HCT116 (cell line): ENCODE data around the gene IFITM1. TPM values are rescaled to one million over a fixed set of nuclear protein-coding genes. Genes with fewer than 3 reads are reported as not detected.
A peak's percentile ranks its signal among the peaks of the same experiment; 100 is the strongest.
"Not testable (repeated sequence)": the region's sequence is repeated elsewhere in the genome, so short reads cannot be mapped to it uniquely, and the experiment has no call there.

Experiments
- ATAC-seq: fragments of 200-7000 bp; cut with Tn5 transposase; 2 replicates; pipeline ENCODE4 v1.9.1; 2020; ENCODE audit warnings: mild to moderate bottlenecking, moderate library complexity
- BruUV-seq: library from RNA; stranded (reverse); fragments of 400-500 nt; replicated peaks from 2 replicates; lab custom pipeline; 2021; lab: Mats Ljungman, UMichigan
- CTCF ChIA-PET: fragments of 300-600 bp; sonication (Branson Sonifier 250); formaldehyde crosslinking; loops from one replicate; lab custom pipeline; 2021; ENCODE audit warnings: antibody characterized with exemption; lab: Charles Lee
- POLR2A ChIA-PET: fragments of 300-600, 350-600 bp; sonication (Branson Sonifier 250); formaldehyde crosslinking; loops from one replicate; lab custom pipeline; 2021; ENCODE audit warnings: antibody characterized with exemption; lab: Charles Lee
- RAD21 ChIA-PET, 2 experiments: fragments of 300-600 bp; sonication (Branson Sonifier 250); formaldehyde crosslinking; loops; one replicate each; lab custom pipeline; 2023; ENCODE audit warnings: low total read pairs in 2 of 2; ENCODE audit not compliant: uncharacterized antibody in 2 of 2, unreplicated experiment in 2 of 2, low non-redundant PET in 1 of 2; lab: Charles Lee
- DNase-seq: peaks from one replicate; pipeline ENCODE4 v3.0.0-alpha.2; 2010; ENCODE audit warnings: low read depth, low spot score
- H2AFZ ChIP-seq: fragments of 200-600 bp; shearing (Covaris generic), sonication (generic); 2 replicates; pipeline ENCODE4 v1.6.1; 2017; ENCODE audit warnings: low read depth, mixed run types, mixed read lengths, antibody characterized with exemption, low read length; ENCODE audit not compliant: poor library complexity, severe bottlenecking
- H3K27ac ChIP-seq: 2 replicates; pipeline ENCODE4 v1.5.1; 2012; ENCODE audit warnings: low read depth, low read length
- H3K27me3 ChIP-seq: fragments of 200-600 bp; sonication (generic); 2 replicates; pipeline ENCODE4 v1.6.1; 2016; ENCODE audit warnings: mixed run types, low read length, mixed read lengths; ENCODE audit not compliant: insufficient read depth
- H3K36me3 ChIP-seq, 2 experiments: fragments of 200-500 bp in 1 of 2; fragments of 200-600 bp in 1 of 2; sonication (Bioruptor generic) in 1 of 2; sonication (generic) in 1 of 2; 2 replicates each; pipeline versions ENCODE4 v1.5.1 to v1.6.1; 2014 to 2016; ENCODE audit warnings: low read length in 2 of 2, inconsistent platforms in 1 of 2, mixed read lengths in 1 of 2, mixed run types in 1 of 2; ENCODE audit not compliant: insufficient read depth in 2 of 2, control insufficient read depth in 1 of 2
- H3K4me1 ChIP-seq, 2 experiments: fragments of 200-600 bp in 1 of 2; sonication (generic) in 1 of 2; 2 replicates each; pipeline versions ENCODE4 v1.5.1 to v1.6.1; 2012 to 2017; ENCODE audit warnings: low read length in 2 of 2, inconsistent platforms in 1 of 2, mild to moderate bottlenecking in 1 of 2, mixed read lengths in 1 of 2, mixed run types in 1 of 2, moderate library complexity in 1 of 2; ENCODE audit not compliant: insufficient read depth in 2 of 2, control insufficient read depth in 1 of 2
- H3K4me2 ChIP-seq: fragments of 200-600 bp; sonication (generic); 2 replicates; pipeline ENCODE4 v1.6.1; 2017; ENCODE audit warnings: mixed run types, low read length, mixed read lengths
- H3K4me3 ChIP-seq, 2 experiments: fragments of 200-600 bp in 1 of 2; sonication (generic) in 1 of 2; replicated peaks in 1 of 2; 2 replicates each; pipeline ENCODE4 v1.5.1; 2011 to 2016; ENCODE audit warnings: low read length in 2 of 2, control low read depth in 1 of 2, low read depth in 1 of 2, mild to moderate bottlenecking in 1 of 2, mixed read lengths in 1 of 2, mixed run types in 1 of 2
- H3K79me2 ChIP-seq: fragments of 200-600 bp; sonication (generic); 2 replicates; pipeline ENCODE4 v1.6.1; 2017; ENCODE audit warnings: mild to moderate bottlenecking, mixed run types, low read length, moderate library complexity, mixed read lengths; ENCODE audit not compliant: insufficient read depth
- H3K9ac ChIP-seq: fragments of 200-600 bp; sonication (generic); 2 replicates; pipeline ENCODE4 v1.6.1; 2016; ENCODE audit warnings: low read length, mixed read lengths
- H3K9me2 ChIP-seq: fragments of 200-600 bp; sonication (generic), shearing (Covaris generic); 2 replicates; pipeline ENCODE4 v1.6.1; 2017; ENCODE audit warnings: mixed run types, mild to moderate bottlenecking, moderate library complexity; ENCODE audit not compliant: insufficient read depth
- H3K9me3 ChIP-seq, 2 experiments: fragments of 200-500 bp in 1 of 2; fragments of 200-600 bp in 1 of 2; sonication (Bioruptor generic) in 1 of 2; sonication (generic) in 1 of 2; 2 replicates each; pipeline ENCODE4 v1.6.1; 2014 to 2017; ENCODE audit warnings: low read length in 2 of 2, mixed read lengths in 2 of 2, inconsistent platforms in 1 of 2, low read depth in 1 of 2, mild to moderate bottlenecking in 1 of 2, mixed run types in 1 of 2, moderate library complexity in 1 of 2; ENCODE audit not compliant: control insufficient read depth in 1 of 2, insufficient read depth in 1 of 2
- H4K20me1 ChIP-seq: fragments of 200-600 bp; sonication (generic), shearing (Covaris generic); 2 replicates; pipeline ENCODE4 v1.6.1; 2017; ENCODE audit warnings: mixed run types, mild to moderate bottlenecking, moderate library complexity; ENCODE audit not compliant: insufficient read depth
- CTCF ChIP-seq, 3 experiments: fragments of 200-600 bp in 1 of 3; sonication (generic) in 1 of 3; IDR thresholded peaks in 2 of 3; conservative IDR thresholded peaks in 1 of 3; 2 replicates each; pipeline ENCODE4 v1.5.1; 2012 to 2017; ENCODE audit warnings: low read depth in 2 of 3, low read length in 2 of 3, antibody characterized with exemption in 1 of 3, borderline replicate concordance in 1 of 3, control low read depth in 1 of 3, mild to moderate bottlenecking in 1 of 3, mixed read lengths in 1 of 3, mixed run types in 1 of 3, moderate library complexity in 1 of 3; ENCODE audit not compliant: insufficient read depth in 1 of 3
- intact Hi-C: fragments of 100-400 bp; cut with micrococcal nuclease; formaldehyde crosslinking; loops from 2 replicates; pipeline ENCODE4 v1.10.0; 2022
- total RNA-seq: library from RNA; stranded (reverse); gene quantifications from one replicate; pipeline ENCODE4 v1.2.1, GENCODE V29; 2021; ENCODE audit not compliant: unreplicated experiment

Gene IFITM1
- total RNA-seq, 1 experiment from 2014 or later = 6.1 TPM

- Histone ChIP-seq H3K9me3 (no peaks in the 10 kb centered on the region), H3K36me3 (no peaks in the 10 kb centered on the region), H2AFZ (no peak overlapping the region), H3K4me2 (no peak overlapping the region), H3K4me3 (no peak overlapping the region), H3K9me2 (no peaks in the 10 kb centered on the region), H3K27ac (no peak overlapping the region), H4K20me1 (no peaks in the 10 kb centered on the region), H3K4me1 (peaks cover 10 to 16% of the 10 kb centered on the region in 2 experiments), H3K27me3 (no peaks in the 10 kb centered on the region), H3K79me2 (peaks cover 12% of the 10 kb centered on the region), H3K9ac (no peak overlapping the region)
- DNase-seq (no peak), ATAC-seq (no peak)
- no peak for TF ChIP-seq CTCF (IDR thresholded peaks at IDR 0.05 in 2 of 3, conservative IDR thresholded peaks at IDR 0.05 in 1 of 3; ENCODE audit: borderline replicate concordance in 1 of 3, insufficient read depth in 1 of 3, low read depth in 2 of 3, low read length in 2 of 3)
- POLR2A ChIA-PET = no interaction called here
- RAD21 ChIA-PET = interaction anchor here in 1 of 2 experiments (0.6 kb wide), 1 partner anchor 22 kb away, joined by 4 read pairs; no protein-coding TSS in a partner anchor
- intact Hi-C loops = no loop called here
- CTCF ChIA-PET = interaction anchor here (0.6 to 1.8 kb wide), 6 partner anchors 8 to 38 kb away, joined by 3 to 8 read pairs (median 5); partner anchors contain the start of gene IFITM2
- no TSS peak for BruUV-seq
These were observed 3.1 kb downstream of the IFITM1 start for GRCh38 chr11:316891-317301.

- BruUV-seq, ATAC-seq, H3K9me3 ChIP-seq, H4K20me1 ChIP-seq, DNase-seq, H3K9me2 ChIP-seq, H2AFZ ChIP-seq, intact Hi-C loops, H3K36me3 ChIP-seq, POLR2A ChIA-PET, H3K4me3 ChIP-seq, H3K4me2 ChIP-seq, H3K27ac ChIP-seq, H3K27me3 ChIP-seq, H3K9ac ChIP-seq: not testable (repeated sequence)
- ChIA-PET RAD21 (interaction anchor here in 1 of 2 experiments (0.6 kb wide), 1 partner anchor 21 kb away, joined by 4 read pairs; no protein-coding TSS in a partner anchor), CTCF (interaction anchor here (0.6 to 1.8 kb wide), 6 partner anchors 9 to 37 kb away, joined by 3 to 8 read pairs (median 5); partner anchors contain the start of gene IFITM2)
- Histone ChIP-seq H3K4me1 (peaks cover 10 to 16% of the 10 kb centered on the region in 2 experiments), H3K79me2 (peaks cover 12% of the 10 kb centered on the region)
These were observed 4.0 kb downstream of the IFITM1 start for GRCh38 chr11:317668-318404.

GRCh38 chr11:318405-319120, 4.7 kb downstream of the IFITM1 start:
- CTCF ChIA-PET = interaction anchor here (1.1 to 1.6 kb wide), 2 partner anchors 9 to 10 kb away, joined by 3 to 5 read pairs; no protein-coding TSS in a partner anchor
- H4K20me1 ChIP-seq, POLR2A ChIA-PET, H3K9me2 ChIP-seq, H3K9me3 ChIP-seq, intact Hi-C loops, H3K36me3 ChIP-seq, H3K27me3 ChIP-seq, DNase-seq, BruUV-seq, H2AFZ ChIP-seq, RAD21 ChIA-PET: not testable (repeated sequence)
- H3K4me2 ChIP-seq = peak overlapping the region; percentile 88
- H3K27ac ChIP-seq = peak overlapping the region; percentile 90; the same call in 1 of the 2 replicates
- ATAC-seq = peak; percentile 57
- peak overlapping the region; percentile 37 to 70 for H3K4me3 ChIP-seq
- peaks cover 6 to 11% of the 10 kb centered on the region in 2 experiments for H3K4me1 ChIP-seq
- peaks cover 12% of the 10 kb centered on the region for H3K79me2 ChIP-seq
- H3K9ac ChIP-seq = peak overlapping the region; percentile 30; the same call in 1 of the 2 replicates
